CD14-positive monocyte (primary cell): ENCODE results near the gene SYNDIG1. TPM values are rescaled to one million over a fixed set of nuclear protein-coding genes. Genes with fewer than 3 reads are reported as not detected.

ENCODE experiments used
- DNase-seq, 3 donors: peaks; one replicate each; pipeline ENCODE4 v3.0.0-alpha.2; 2011 to 2022
- H2AFZ ChIP-seq: 2 replicates; pipeline ENCODE4 v1.6.0; 2012; ENCODE audit warnings: mild to moderate bottlenecking, low read depth, low read length, inconsistent platforms; ENCODE audit not compliant: insufficient read depth, poor library complexity, severe bottlenecking
- H3K27ac ChIP-seq, 2 donors: 1 replicate in 1 of 2; 2 replicates in 1 of 2; pipeline ENCODE4 v1.5.1; 2012 to 2013; ENCODE audit warnings: low read length in 2 of 2, control low read depth in 1 of 2, inconsistent platforms in 1 of 2, low read depth in 1 of 2, mild to moderate bottlenecking in 1 of 2
- H3K27me3 ChIP-seq, 2 donors: one replicate each; pipeline versions ENCODE4 v1.6.0 to v1.6.1; 2011 to 2013; ENCODE audit warnings: low read length in 2 of 2; ENCODE audit not compliant: control insufficient read depth in 2 of 2, insufficient read depth in 2 of 2
- H3K36me3 ChIP-seq, 2 donors: replicated peaks in 1 of 2; 1 replicate in 1 of 2; 2 replicates in 1 of 2; pipeline versions ENCODE4 v1.5.1 to v1.6.1; 2012 to 2013; ENCODE audit warnings: low read length in 2 of 2, control low read depth in 1 of 2, inconsistent platforms in 1 of 2, mild to moderate bottlenecking in 1 of 2; ENCODE audit not compliant: insufficient read depth in 2 of 2, control insufficient read depth in 1 of 2
- H3K4me1 ChIP-seq, 2 donors: 1 replicate in 1 of 2; 2 replicates in 1 of 2; pipeline versions ENCODE4 v1.5.1 to v1.6.1; 2012 to 2013; ENCODE audit warnings: low read length in 2 of 2, control low read depth in 1 of 2, inconsistent platforms in 1 of 2, mild to moderate bottlenecking in 1 of 2, moderate library complexity in 1 of 2; ENCODE audit not compliant: insufficient read depth in 2 of 2, control insufficient read depth in 1 of 2
- H3K4me2 ChIP-seq: replicated peaks from 2 replicates; pipeline ENCODE3; 2012; ENCODE audit warnings: low read length, moderate library complexity, mild to moderate bottlenecking; ENCODE audit not compliant: poor library complexity, severe bottlenecking; ENCODE audit errors: extremely low read depth
- H3K4me3 ChIP-seq, 3 experiments: fragments of 200-600 bp in 1 of 3; sonication (generic) in 1 of 3; replicated peaks in 1 of 3; 1 replicate in 2 of 3; 2 replicates in 1 of 3; pipeline ENCODE4 v1.5.1; 2011 to 2013; ENCODE audit warnings: low read length in 3 of 3, mild to moderate bottlenecking in 3 of 3, control low read depth in 2 of 3, low read depth in 2 of 3, inconsistent platforms in 1 of 3, moderate library complexity in 1 of 3
- H3K79me2 ChIP-seq: 2 replicates; pipeline ENCODE4 v1.6.0; 2012; ENCODE audit warnings: mild to moderate bottlenecking, control low read depth, inconsistent platforms, low read length, moderate library complexity; ENCODE audit not compliant: insufficient read depth
- H3K9ac ChIP-seq: 2 replicates; pipeline ENCODE4 v1.6.0; 2017; ENCODE audit warnings: low read length, mild to moderate bottlenecking; ENCODE audit not compliant: insufficient read depth, poor library complexity, severe bottlenecking
- H3K9me3 ChIP-seq, 2 donors: replicated peaks in 1 of 2; 1 replicate in 1 of 2; 2 replicates in 1 of 2; pipeline versions ENCODE4 v1.5.1 to v1.6.1; 2012 to 2013; ENCODE audit warnings: low read length in 2 of 2, control low read depth in 1 of 2; ENCODE audit not compliant: control insufficient read depth in 1 of 2, insufficient read depth in 1 of 2
- H4K20me1 ChIP-seq: 2 replicates; pipeline ENCODE4 v1.6.0; 2012; ENCODE audit warnings: mild to moderate bottlenecking, low read length, control low read depth, moderate library complexity; ENCODE audit not compliant: insufficient read depth
- H3K27ac Mint-ChIP-seq, 7 donors: one replicate each; pipeline ENCODE4 v1.8.0; 2020; ENCODE audit warnings: mild to moderate bottlenecking in 7 of 7, mixed read lengths in 7 of 7, moderate library complexity in 6 of 7, inconsistent platforms in 2 of 7
- H3K27me3 Mint-ChIP-seq, 3 donors: one replicate each; pipeline ENCODE4 v1.8.0; 2021 to 2022; ENCODE audit warnings: low read depth in 3 of 3, mild to moderate bottlenecking in 3 of 3, mixed read lengths in 3 of 3, moderate library complexity in 3 of 3, inconsistent platforms in 1 of 3
- H3K36me3 Mint-ChIP-seq, 2 donors: one replicate each; pipeline ENCODE4 v1.8.0; 2020; ENCODE audit warnings: mixed read lengths in 2 of 2, inconsistent platforms in 1 of 2, mild to moderate bottlenecking in 1 of 2
- H3K4me1 Mint-ChIP-seq: one replicate; pipeline ENCODE4 v1.8.0; 2020; ENCODE audit warnings: mild to moderate bottlenecking, mixed read lengths
- H3K4me3 Mint-ChIP-seq, 2 donors: one replicate each; pipeline ENCODE4 v1.8.0; 2020; ENCODE audit warnings: mild to moderate bottlenecking in 2 of 2, mixed read lengths in 2 of 2, moderate library complexity in 1 of 2
- H3K9me3 Mint-ChIP-seq, 7 donors: one replicate each; pipeline ENCODE4 v1.8.0; 2020 to 2022; ENCODE audit warnings: mixed read lengths in 7 of 7, mild to moderate bottlenecking in 6 of 7, moderate library complexity in 6 of 7, inconsistent platforms in 2 of 7
- CTCF ChIP-seq: fragments of 200-600 bp; IDR thresholded peaks from one replicate; pipeline ENCODE4 v1.8.0; 2022; ENCODE audit warnings: antibody characterized with exemption, mild to moderate bottlenecking
- WGBS: methylation state at CpG from one replicate; pipeline ENCODE4 v1.1.5; 2013; ENCODE audit warnings: missing lambda C conversion rate; ENCODE audit not compliant: insufficient coverage; 5-methylcytosine and 5-hydroxymethylcytosine counted together
- intact Hi-C, 2 donors: fragments of 100-400 bp; cut with micrococcal nuclease; formaldehyde crosslinking; loops; one replicate each; pipeline versions ENCODE4 v1.15.0 to v1.15.1; 2023
- polyA plus RNA-seq, 3 donors: library from polyadenylated mRNA; depleted of rRNA in 1 of 3; unstranded in 2 of 3; stranded (reverse) in 1 of 3; fragments of 300-500 nt in 2 of 3; fragments of >200 nt in 1 of 3; fragmentation: Illumina TruSeq in 2 of 3; gene quantifications; 1 replicate in 2 of 3; 2 replicates in 1 of 3; pipeline ENCODE4 v1.2.3, GENCODE V29; 2012 to 2021

SYNDIG1 gene
- polyA plus RNA-seq, 3 donors = not detected

DNA sequence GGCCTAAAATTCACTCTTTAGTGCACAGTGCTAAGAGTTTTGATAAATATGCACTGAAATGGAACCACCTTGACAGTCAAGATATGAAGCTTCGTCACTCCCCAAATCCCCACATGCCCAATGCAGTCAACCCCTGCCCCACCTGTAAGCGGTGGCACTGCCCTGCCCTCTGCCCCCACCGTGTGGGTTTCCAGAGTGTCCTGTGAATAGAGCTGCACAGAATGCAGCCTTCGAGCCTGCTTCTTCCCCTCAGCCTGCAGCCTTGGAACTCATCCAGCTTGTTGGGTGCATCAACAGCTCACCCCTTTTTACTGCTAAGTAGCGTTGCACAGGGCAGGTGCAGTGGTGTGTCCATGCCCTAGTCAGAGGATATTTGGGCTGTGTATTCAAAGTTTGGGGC is 216.3 kb downstream of the SYNDIG1 start:
- H3K27me3 ChIP-seq = no peaks in the 10 kb centered on the region
- H3K9ac ChIP-seq = no peak overlapping the region
- no peak for DNase-seq
- no peak overlapping the region for H2AFZ ChIP-seq
- no peak for TF ChIP-seq CTCF
- no peaks in the 10 kb centered on the region for H3K36me3 ChIP-seq
- WGBS = 73% methylated on average over 3 of the region's 5 CpGs
- H4K20me1 ChIP-seq = no peaks in the 10 kb centered on the region
- peaks cover 3 to 8% of the 10 kb centered on the region in 2 donors for H3K4me1 ChIP-seq
- no peak overlapping the region for H3K4me2 ChIP-seq
- Mint-ChIP-seq H3K4me1 (peaks cover 9% of the 10 kb centered on the region), H3K4me3 (no peak overlapping the region), H3K9me3 (peaks cover 0 to 5% (median 0%) of the 10 kb centered on the region in 7 donors), H3K36me3 (no peaks in the 10 kb centered on the region), H3K27ac (no peak overlapping the region), H3K27me3 (peaks cover 1 to 5% (median 2%) of the 10 kb centered on the region in 3 donors)
- H3K4me3 ChIP-seq = no peak overlapping the region
- H3K27ac ChIP-seq = no peak overlapping the region
- intact Hi-C loops = no loop called here
- no peaks in the 10 kb centered on the region for H3K9me3 ChIP-seq
- no peaks in the 10 kb centered on the region for H3K79me2 ChIP-seq

DNA sequence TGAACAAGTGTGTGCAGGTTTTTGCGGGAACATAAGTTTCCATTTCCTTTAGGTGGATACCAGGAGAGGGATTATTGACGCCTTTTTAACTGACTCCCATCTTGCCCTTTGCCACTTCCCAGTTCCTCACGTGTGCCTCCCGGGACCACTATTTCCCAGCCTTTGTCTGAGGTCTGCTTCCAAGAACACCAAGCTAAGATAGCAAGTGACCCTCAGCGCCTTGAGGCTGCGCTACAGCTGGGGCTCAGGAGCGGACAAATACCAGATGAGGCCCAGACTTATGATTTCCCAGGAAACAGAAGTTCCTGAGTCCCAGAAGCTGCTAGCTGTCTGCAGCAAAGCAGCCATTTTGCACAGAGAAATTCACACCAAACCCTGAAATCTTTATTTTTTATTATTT is 216.7 kb downstream of the SYNDIG1 start:
- H3K27ac ChIP-seq = no peak overlapping the region
- no peak for DNase-seq
- 96% methylated on average over 7 of the region's 7 CpGs for WGBS
- no peaks in the 10 kb centered on the region for H3K36me3 Mint-ChIP-seq
- no peak for TF ChIP-seq CTCF
- no peaks in the 10 kb centered on the region for H3K36me3 ChIP-seq
- no peaks in the 10 kb centered on the region for H3K79me2 ChIP-seq
- peaks cover 3 to 8% of the 10 kb centered on the region in 2 donors for H3K4me1 ChIP-seq
- peaks cover 0 to 5% (median 0%) of the 10 kb centered on the region in 7 donors for H3K9me3 Mint-ChIP-seq
- intact Hi-C loops = no loop called here
- H3K4me3 Mint-ChIP-seq = no peak overlapping the region
- no peak overlapping the region for H3K9ac ChIP-seq
- H2AFZ ChIP-seq = no peak overlapping the region
- H3K4me1 Mint-ChIP-seq = peaks cover 9% of the 10 kb centered on the region
- no peak overlapping the region for H3K4me3 ChIP-seq
- no peak overlapping the region for H3K4me2 ChIP-seq
- H3K27ac Mint-ChIP-seq = no peak overlapping the region
- H3K27me3 Mint-ChIP-seq = peaks cover 1 to 5% (median 2%) of the 10 kb centered on the region in 3 donors
- no peaks in the 10 kb centered on the region for H3K27me3 ChIP-seq
- no peaks in the 10 kb centered on the region for H4K20me1 ChIP-seq
- H3K9me3 ChIP-seq = no peaks in the 10 kb centered on the region
